HG03159 (cell line): ENCODE results near the gene SLC7A8.
"Not testable (repeated sequence)": the region's sequence is repeated elsewhere in the genome, so short reads cannot be mapped to it uniquely, and the experiment has no call there.

Source experiments
- ATAC-seq: cut with Tn5 transposase; IDR thresholded peaks from one replicate; pipeline ENCODE4 v1.9.1; 2021; ENCODE audit warnings: mild to moderate bottlenecking, moderate library complexity; ENCODE audit not compliant: unreplicated experiment

Gene SLC7A8

DNA sequence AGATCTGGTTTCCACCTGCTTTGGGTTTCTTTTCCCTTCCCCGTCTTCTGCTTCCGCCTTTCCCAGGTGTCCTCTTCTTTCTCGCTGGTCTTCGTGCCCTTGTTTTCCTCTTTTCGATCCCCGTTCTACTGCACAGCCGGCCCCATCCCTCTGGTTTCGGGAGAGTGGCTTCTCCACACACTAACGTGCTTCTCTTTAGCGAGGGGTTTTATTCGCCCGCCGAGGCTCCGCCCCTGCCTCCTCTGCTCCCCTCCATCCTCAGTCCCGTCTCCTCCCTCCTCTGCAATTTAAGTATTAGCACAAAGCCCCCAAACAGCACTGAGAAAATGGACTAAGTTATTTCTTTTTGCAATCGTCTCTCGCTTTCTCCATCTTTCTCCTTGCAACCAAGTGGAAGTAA is at the start of gene SLC7A8:
TSS of gene SLC7A8 (minus strand) at position 182 of the 400 bp plus-strand sequence. CDS start 746 bp downstream, outside the sequence.
- ATAC-seq: no peak

DNA sequence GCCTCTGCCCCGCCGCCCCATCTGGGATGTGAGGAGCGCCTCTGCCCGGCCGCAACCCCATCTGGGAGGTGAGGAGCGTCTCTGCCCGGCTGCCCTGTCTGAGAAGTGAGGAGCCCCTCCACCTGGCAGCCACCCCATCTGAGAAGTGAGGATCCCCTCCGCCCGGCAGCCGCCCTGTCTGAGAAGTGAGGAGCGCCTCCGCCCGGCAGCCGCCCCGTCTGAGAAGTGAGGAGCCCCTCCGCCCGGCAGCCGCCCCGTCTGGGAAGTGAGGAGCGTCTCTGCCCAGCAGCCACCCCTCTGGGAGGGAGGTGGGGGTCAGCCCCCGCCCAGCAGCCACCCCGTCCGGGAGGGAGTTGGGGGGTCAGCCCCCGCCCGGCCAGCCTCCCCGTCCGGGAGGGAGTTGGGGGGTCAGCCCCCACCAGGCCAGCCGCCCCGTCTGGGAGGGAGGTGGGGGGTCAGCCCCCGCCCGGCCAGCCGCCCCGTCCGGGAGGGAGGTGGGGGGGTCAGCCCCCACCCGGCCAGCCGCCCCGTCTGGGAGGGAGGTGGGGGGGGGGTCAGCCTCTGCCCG is 48.9 kb upstream of the SLC7A8 start:
- not testable (repeated sequence) for ATAC-seq

DNA sequence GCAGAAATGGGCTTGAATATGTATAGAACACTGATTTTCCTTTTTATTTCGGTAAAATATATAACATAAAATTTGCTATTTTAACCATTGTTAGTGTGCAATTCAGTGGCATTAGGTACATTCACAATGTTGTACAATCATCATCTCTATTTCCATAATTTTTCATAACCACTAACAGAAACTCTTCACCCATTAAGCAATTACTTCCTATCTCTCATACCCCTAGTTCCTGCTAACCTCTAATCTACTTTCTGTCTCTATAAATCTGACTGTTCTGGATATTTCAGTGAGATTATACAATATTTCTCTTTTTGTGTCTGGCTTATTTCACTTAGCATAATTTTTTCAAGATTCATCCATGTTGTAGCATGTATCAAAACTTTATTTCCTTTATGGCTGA is 45.4 kb upstream of the SLC7A8 start:
- no peak for ATAC-seq

DNA sequence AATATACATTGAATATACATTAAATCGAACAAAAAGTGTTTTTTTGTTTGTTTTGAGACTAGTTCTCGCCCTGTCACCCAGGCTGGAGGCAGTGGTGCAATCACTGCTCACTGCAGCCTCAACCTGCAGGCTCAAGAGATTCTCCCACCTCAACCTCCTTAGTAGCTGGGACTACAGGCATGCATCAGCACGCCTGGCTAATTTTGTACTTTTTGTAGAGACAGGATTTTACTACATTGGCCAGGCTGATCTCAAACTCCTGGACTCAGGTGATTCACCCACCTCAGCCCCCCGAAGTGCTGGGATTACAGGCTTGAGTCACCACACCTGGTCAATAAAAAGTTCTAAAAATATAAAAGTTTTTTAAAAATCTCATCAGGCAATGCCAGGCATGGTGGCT is 44.1 kb upstream of the SLC7A8 start:
- ATAC-seq: no peak

DNA sequence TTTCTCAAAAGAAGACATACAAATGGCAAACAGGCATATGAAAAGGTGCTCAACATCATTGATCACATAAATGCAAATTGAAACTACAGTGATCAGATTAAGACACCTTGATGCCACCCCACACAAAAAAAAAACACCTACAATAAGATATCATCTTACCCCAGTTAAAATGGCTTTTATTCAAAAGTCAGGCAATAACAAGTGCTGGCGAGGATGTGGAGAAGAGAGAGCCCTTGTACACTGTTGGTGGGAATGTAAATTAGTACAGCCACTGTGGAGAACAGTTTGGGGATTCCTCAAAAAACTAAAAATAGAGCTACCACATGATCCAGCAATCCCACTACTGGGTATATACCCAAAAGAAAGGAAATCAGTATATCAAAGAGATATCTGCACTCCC is 41.5 kb upstream of the SLC7A8 start:
- ATAC-seq: not testable (repeated sequence)

DNA sequence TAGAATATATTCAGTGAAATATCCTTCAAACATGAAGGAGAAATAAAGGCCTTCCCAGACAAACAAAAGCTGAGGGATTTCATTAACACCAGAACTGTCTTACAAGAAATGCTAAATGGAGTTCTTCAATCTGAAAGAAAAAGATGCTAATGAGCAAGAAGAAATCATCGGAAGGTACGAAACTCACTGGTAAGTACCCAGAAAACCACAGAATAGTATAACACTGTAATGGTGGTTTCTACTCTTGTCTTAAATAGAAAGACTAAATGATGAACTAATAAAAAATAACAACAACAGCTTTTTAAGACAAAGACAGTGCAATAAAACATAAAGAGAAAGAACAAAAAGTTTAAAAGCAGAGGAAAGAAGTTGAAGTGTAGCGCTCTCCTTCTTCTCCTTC is 35.6 kb upstream of the SLC7A8 start:
- ATAC-seq: no peak

DNA sequence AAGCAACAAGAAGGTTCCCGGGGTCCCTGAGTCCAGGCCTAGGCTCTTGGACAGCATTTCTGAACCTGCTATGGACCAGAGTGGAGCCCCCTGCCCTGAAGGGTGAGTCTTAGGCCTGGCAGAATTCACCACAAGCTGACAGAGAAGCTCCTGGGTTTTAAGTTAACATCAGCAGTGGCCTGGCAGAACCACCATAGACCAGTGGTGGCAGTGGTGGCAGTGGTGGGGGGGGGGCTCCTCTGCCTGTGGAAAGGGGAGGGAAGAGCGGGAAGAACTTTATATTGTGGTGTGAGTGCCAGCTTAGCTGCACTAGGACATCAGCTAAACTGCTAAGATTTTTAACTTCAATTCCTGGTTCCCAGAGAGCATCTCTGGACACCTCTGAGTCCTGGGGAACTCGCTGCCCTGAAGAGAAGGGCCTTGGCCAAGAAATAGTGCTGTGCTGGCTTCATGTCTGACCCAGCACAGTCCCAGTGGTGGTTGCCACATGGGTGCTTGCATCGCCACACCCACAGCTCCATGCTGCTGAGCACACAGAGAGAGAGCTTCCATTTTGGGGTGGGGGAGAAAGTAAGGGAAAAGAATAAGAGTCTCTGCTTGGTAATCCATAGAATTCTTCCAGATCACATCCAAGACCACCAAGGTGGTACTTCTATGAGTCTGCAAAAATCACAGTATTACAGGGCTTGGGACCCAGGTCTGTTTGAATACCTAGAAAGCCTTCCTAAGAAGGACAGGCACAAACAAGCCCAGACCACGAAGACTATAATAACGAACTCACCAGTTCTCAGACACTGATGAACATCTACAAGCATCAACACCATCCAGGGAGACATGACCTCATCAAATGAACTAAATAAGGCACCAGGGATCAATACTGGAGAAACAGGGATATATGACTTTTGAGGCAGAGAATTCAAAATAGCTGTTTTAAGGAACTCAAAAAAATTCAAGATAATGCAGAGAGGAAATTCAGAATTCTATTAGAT is 33.9 kb upstream of the SLC7A8 start:
- ATAC-seq: no peak

DNA sequence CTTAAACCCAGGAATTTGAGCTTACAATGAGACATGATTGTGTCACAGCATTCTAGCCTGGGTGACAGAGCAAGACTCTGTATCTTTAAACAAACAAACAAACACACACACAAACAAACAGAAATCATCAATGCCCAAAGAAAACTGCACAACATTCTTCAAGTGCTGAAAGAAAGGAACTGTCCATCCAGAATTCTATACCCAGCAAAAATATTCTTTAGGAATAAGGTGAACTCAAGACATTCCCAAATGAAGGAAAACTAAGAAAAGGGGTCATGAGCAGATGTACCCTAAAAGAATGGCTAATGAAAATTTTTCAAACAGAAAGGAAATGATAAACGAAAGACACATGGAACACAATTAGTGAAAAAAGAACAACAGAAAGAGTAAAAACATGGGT is 32.0 kb upstream of the SLC7A8 start:
- ATAC-seq: no peak

DNA sequence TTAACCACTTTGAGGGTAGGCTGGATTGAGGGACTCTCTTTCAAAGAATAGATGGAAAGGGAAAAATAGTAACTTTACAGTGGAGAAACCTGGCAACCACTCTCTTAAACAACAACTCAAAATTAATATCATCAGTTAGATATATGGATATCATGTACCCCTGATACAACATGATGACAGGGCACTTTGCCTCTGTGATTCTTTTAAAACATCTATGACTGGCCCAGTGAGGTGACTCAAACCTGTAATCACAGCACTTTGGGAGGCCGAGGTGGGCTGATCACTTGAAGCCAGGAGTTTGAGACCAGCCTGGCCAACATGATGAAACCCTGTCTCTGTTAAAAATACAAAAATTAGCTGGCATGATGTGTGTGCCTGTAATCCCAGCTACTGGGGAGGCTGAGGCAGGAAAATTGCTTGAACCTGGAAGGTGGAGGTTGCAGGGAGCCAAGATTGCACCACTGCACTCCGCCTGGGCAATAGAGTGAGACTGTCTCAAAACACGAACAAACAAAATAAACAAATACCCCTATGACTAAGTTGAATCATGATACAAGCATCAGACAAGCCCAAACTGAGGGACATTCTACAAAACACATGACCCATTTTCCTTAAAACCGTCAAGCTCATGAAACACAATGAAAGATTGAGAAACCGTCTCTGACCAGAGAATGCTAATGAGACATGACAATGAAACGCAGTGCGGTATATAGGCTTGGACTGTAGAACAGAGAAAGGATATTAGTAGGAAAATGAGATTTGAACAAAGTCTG is 26.4 kb upstream of the SLC7A8 start:
- ATAC-seq: no peak

DNA sequence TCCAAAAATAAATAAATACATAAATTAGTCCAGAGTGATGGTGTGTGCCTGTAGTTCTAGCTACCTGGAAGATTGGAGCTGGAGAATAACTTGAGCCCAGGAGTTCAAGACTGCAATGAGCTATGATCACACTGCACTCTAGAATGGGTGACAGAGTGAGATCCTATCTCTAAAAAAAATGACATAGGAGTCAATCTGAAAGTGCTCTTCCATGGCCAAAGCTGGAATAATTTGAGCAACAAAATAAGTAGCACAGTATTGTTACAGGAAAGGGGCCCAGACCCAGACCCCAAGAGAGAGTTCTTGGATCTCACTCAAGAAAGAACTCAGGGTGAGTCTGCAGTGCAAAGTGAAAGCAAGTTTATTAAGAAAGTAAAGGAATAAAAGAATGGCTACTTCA is 24.9 kb upstream of the SLC7A8 start:
- ATAC-seq: no peak

DNA sequence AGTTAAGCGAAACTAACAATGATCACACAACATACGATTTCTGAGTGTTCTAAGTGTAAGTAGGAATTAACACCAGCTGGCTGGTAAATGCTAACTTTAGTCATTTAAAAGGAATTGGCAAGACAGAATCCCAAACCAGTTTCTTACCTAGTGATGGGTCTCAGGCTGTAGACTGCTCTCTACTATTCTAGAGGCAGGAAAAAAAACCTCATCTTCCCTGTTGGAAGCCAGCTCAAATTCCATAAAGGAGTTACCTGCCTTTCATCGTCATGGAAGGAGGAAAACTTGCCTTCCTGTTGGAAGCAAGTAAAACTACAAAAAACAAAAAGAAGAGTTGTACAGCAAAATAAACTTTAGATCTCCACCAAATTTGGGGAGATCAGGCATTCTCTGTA is 23.7 kb upstream of the SLC7A8 start:
- no peak for ATAC-seq

DNA sequence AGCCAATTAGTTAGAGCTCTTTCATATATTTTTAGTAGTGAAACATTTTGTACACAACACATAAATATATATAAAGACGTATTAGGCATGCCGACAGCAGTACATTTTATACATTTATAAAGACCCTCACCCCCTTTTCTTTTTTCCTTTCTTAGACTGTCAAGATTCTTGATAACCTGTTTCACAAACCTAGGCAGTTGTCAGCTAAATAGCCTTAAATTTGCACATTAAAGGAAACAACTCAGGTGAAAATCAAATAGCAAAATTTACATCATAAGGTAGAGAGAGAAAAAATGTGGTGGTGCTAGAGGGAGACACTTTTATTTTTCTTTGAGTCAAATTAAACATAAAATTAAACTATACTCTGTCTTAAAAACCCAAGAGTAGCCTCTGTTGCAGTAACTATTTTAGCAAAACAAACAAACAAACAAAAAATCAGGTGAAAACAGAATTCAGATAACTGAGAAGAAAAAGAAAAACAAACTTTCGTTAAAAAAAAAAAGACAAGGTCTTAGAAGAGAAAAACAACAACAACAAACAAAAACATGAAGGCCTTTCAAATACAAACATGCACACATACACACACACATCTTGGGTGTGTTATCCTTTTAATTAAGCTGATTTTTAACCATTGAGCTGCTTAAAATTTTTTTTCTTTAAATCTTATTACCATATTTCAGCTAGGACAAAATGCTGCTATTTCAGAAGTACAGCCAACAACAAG is 23.1 kb upstream of the SLC7A8 start:
- ATAC-seq: no peak

DNA sequence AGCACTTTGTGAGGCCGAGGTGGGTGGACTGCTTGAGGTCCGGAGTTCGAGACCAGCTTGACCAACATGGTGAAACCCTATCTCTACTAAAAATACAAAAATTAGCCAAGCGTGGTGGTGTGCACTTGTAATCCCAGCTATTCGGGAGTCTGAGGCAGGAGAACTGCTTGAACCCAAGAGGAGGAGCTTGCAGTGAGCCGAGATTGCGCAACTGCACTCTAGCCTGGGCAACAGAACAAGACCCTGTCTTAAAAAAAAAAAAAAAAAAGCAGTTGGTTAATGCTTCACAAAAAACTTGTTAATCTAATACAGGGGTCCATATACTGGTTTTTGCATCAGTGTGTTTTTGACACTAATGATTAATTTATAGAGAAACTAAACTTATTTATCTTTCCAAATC is 18.5 kb upstream of the SLC7A8 start:
- no peak for ATAC-seq

DNA sequence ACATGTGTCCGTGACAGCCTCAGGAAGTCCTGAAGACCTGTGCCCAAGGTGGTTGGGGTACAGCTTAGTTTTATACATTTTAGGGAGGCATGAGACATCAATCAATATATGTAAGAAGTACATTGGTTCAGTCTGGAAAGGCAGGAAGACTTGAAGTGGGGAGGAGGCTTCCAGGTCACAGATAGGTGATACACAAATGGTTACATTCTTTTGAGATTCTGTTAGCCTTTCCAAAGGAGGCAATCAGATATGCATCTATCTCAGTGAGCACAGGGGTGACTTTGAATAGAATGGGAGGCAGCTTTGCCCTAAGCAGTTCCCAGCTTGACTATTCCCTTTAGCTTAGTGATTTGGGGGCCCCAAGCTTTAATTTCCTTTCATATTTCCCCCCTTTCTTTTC is 15.7 kb upstream of the SLC7A8 start:
- not testable (repeated sequence) for ATAC-seq

DNA sequence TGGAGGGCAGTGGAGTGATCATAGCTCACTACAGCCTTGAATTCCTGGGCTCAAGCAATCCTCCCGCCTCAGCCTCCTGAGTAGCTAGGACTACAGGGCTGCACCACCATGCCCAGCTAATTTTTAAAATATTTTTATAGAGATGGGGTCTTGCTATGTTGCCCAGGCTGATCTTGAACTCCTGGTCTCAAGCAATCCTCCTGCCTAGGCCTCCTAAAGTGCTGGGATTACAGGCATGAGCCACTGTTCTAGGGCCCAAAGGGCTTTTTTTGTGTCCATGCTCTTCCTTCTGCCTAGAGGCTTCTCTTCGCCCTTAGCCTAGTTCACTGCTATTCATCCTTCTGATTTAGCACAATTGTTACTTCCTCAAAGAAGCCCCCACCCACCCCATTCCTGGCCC is 13.0 kb upstream of the SLC7A8 start:
- ATAC-seq: not testable (repeated sequence)

DNA sequence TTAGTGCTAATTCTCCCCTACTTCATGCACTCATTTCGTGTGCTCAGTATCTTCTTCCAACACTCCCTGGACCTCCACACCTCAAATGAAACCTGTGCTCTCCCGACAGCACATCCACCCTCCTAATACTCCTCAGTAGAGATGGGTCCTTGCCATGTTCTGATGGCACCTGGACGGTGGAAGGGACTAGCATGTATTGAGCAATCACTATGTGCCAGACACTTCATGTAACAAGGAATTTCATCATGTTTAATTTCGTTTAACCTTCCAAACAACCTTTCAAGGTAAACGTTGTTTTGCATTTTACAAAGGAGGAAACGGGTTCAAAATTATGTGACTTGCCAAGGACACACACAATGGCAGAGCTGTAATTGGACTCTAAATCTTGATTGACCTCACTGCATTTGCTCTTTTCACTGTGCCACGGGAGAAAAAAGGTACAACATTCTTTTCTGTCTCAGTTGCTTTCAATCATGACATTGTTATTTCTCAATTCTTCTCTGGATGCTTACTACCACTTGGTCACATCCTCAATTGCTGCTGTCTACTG is 12.2 kb upstream of the SLC7A8 start:
- no peak for ATAC-seq

DNA sequence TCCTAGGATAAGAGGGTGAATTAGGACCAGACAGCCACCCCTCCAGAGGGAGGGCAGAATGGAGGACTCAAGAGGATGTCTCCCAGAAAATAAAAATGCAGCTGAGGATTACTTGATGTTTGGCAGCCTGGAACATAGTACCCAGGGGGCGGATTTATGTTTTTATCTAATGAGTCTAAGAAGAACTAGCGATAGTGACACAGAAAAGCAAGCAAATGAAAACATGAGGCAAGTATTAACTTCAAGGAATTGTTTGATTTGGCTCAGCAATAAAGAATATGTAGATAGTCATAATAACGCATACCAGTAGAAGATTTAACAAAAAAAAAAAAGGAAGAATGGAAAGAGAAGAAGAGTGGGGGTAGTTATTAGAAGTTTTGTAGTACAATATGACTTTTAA is 10.0 kb upstream of the SLC7A8 start:
- ATAC-seq: no peak

DNA sequence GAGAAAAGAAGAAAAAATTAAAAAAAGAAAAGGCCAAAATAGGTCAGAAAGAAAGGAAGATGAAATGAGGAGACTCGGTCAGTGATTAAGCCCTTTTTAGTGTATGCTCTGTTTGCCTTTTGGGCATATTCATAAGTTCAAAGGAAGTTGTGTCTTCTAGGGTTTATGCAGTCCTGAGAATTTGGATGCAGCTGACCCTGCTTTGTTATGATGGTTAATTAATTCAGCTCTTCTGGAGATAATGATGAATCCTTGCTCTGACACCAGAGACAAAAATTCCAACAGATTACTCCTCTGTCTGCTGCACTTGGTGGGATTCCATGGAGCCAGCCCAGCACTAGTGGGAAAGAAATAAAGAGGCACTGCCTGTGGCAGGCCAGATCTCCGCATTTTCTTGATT is 4.5 kb upstream of the SLC7A8 start:
- ATAC-seq: no peak

DNA sequence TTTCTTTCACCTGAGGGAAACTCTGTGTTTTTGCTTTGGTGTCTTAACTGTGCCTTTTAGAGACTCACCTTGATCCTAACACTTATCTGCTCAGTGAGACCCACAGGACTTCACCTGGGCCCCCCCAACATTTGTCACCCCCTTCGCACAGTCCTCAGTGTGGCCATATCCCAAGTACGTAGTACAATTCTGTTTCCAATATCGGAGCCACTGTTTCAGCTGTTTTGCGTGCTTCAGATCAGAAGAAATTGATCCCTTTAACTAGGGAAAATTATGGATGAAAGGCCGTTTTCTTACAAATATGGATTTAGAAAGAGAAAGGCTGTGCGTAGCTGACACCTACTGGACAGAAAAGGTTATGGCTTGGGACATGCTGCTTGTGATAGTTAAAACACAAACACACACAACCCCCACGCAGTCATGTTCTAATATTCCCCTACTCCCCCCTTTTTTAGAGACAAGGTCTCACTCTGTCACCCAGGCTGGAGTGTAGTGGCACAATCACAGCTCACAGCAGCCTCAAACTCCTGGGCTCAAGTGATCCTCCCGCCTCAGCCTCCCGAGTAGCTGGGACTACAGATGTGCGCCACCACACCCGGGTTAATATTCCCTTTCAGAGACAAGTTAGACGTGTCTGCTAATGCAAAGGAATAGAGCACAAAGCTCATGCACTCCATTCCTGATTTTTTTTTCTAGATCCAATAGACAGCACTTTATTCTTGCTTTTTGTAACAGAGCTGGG is 3.6 kb upstream of the SLC7A8 start:
- ATAC-seq: no peak

DNA sequence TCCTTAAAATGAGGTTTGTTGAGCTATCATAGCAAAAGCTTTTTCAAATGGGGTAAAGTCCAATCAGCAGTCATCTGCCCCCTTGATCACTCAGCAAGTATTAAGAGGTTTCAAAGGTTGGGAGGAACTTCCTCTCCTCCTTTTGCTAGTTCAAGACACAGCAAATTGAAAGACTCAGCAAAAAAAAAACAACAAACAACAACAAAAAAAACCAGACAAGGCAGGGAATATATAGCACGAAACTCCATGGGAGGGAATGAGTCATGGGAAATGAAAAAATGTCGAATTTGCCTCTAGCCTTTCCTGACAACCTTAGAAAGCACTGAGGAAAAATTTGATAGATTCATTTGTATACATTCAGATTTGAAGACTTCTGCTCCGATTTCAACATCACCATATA is 1.6 kb upstream of the SLC7A8 start:
- no peak for ATAC-seq
